Mucosa of descending colon (tissue), 3 donors: ENCODE data around the gene RPRD1B. TPM values are rescaled to one million over a fixed set of nuclear protein-coding genes. Genes with fewer than 3 reads are reported as not detected.

ENCODE experiments used
- ATAC-seq: fragments of 200-7000 bp; cut with Tn5 transposase; one replicate; pipeline ENCODE4 v1.9.1; 2020; ENCODE audit warnings: mild to moderate bottlenecking, moderate library complexity
- DNase-seq, 3 donors: peaks; one replicate each; pipeline ENCODE4 v3.0.0-alpha.2; 2020
- H3K36me3 ChIP-seq: fragments of 200-600 bp; one replicate; pipeline ENCODE4 v1.8.0; 2021; ENCODE audit warnings: low read depth, mild to moderate bottlenecking
- H3K4me1 ChIP-seq: fragments of 200-600 bp; one replicate; pipeline ENCODE4 v1.8.0; 2021; ENCODE audit warnings: low read depth, mild to moderate bottlenecking
- H3K4me3 ChIP-seq: fragments of 200-600 bp; one replicate; pipeline ENCODE4 v1.8.0; 2021; ENCODE audit warnings: mild to moderate bottlenecking
- H3K9me3 ChIP-seq: fragments of 200-600 bp; one replicate; pipeline ENCODE4 v1.8.0; 2021; ENCODE audit warnings: mild to moderate bottlenecking
- intact Hi-C, 2 donors: fragments of 100-400 bp; cut with DNase I in 1 of 2; cut with micrococcal nuclease in 1 of 2; formaldehyde crosslinking; loops; one replicate each; pipeline versions ENCODE4 v1.11.0 to v1.11.1; 2022; cut with DNase I, micrococcal nuclease
- total RNA-seq, 3 donors: library from RNA; stranded (reverse); fragmentation: NEBNext Ultra II Directional in 2 of 3; extraction: Animal tissue kit (Norgen Biotek cat#: 25700) in 2 of 3; gene quantifications; one replicate each; pipeline versions ENCODE4 v1.2.1 to v1.2.4, GENCODE V29; 2021 to 2023
- TF ChIP-seq, protein P1 (sequence below): fragments of 200-600 bp; IDR thresholded peaks from one replicate; pipeline ENCODE4 v1.8.0; 2022; ENCODE audit warnings: antibody characterized with exemption, mild to moderate bottlenecking
- donor health status: DM: no; HTN: no; CAD: no; lungs with moderate emphysema.
- donor health status: DM: no; HTN: no; CAD: no.
- donor health status: DM: no; HTN: yes; CAD: no.

Gene RPRD1B
- total RNA-seq, 3 donors from 2014 or later, result 28.2 to 36.3 (median 32.9) TPM

DNA sequence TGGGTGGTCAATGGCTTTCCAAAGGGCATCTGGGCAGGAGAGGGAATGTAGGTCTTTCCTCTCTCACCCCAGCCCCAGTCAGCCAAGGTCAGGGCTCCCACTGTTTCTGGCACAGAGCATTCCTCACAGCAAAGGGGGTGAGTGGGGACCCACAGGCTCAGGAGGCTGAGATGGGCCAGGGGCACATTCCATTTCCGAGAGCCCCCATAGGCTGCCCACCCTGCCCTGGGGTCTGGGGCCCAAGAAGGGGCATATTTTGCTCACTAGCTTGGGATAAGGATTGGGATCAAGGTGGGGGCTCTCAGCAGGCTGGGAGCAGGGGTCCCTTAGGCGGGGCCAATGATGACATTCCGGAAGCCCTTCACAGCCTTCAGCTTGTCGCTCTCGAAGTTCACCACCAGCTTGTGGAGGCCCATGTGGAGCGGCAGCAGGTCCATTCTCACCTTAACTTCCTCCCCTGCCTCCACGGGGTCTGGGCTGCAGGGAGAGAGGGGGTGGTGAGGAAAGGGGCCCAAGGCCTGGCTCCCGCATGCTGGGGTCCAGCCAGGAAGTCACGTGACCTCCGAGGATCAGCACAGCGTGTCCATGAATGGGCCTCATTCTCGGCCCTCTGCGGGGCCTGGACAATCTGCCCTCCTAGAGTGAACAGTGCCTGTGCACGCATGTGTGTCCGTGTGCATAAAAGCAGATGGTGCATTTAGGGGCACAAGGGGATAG is 96.5 kb downstream of the RPRD1B start:
- intact Hi-C loops, result no loop called here
- DNase-seq, result peak in 1 of 3 donors; percentile 41
- ATAC-seq, result no peak

DNA sequence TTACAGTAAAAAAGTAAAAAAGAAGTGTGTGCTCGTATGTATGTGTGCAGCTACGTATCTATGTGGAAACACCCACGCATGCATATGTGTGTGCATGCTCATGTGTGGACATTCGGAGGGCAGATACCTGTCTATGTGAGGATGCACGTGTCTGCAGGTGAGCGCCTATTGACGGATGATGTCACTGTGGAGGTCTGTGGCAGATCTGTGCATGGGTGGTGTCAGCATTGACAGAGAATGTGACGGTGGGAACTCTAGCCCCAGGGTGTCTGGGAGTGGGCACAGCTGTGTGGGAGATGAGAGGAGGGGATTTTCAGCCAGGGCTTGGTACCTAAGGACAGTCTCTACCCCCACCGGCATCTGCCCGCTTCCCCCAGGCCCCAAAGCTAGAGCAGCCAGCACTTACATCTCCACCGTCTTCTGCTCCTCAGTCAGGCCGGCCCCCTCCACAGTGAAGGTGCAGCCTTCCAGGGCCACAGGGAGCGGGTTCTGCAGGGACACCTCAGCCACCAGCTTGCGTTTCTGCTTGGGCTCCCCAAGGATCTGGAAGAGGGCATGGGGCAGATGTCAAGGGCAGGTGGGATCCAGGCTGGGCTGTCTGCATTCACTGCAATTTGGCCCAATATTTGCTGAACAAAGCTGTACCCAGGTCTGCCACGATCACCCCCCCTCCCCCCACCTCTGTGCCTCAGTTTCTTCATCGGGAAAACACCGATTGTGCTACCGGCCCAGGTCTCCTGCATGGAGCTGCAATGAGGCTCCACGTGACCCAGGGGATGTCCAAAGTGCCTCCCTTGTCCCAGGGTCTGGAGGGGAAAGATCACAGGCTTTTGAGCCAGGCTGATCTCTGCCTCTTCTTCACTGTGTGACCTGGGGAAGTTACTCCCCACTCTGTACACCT is 97.4 kb downstream of the RPRD1B start:
- Histone ChIP-seq H3K4me1 (peaks cover 5% of the 10 kb centered on the region), H3K36me3 (no peaks in the 10 kb centered on the region), H3K4me3 (no peak overlapping the region), H3K9me3 (no peaks in the 10 kb centered on the region)
- intact Hi-C loops, result no loop called here
- TF ChIP-seq, protein P1, sequence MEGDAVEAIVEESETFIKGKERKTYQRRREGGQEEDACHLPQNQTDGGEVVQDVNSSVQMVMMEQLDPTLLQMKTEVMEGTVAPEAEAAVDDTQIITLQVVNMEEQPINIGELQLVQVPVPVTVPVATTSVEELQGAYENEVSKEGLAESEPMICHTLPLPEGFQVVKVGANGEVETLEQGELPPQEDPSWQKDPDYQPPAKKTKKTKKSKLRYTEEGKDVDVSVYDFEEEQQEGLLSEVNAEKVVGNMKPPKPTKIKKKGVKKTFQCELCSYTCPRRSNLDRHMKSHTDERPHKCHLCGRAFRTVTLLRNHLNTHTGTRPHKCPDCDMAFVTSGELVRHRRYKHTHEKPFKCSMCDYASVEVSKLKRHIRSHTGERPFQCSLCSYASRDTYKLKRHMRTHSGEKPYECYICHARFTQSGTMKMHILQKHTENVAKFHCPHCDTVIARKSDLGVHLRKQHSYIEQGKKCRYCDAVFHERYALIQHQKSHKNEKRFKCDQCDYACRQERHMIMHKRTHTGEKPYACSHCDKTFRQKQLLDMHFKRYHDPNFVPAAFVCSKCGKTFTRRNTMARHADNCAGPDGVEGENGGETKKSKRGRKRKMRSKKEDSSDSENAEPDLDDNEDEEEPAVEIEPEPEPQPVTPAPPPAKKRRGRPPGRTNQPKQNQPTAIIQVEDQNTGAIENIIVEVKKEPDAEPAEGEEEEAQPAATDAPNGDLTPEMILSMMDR, result no peak
- DNase-seq (peak in 1 of 3 donors; percentile 17), ATAC-seq (no peak)

More for the DNA sequence above, 96.5 kb downstream of the RPRD1B start:
- Histone ChIP-seq H3K4me1 (peaks cover 5% of the 10 kb centered on the region), H3K9me3 (no peaks in the 10 kb centered on the region), H3K36me3 (no peaks in the 10 kb centered on the region), H3K4me3 (no peak overlapping the region)
- TF ChIP-seq, protein P1, result no peak

DNA sequence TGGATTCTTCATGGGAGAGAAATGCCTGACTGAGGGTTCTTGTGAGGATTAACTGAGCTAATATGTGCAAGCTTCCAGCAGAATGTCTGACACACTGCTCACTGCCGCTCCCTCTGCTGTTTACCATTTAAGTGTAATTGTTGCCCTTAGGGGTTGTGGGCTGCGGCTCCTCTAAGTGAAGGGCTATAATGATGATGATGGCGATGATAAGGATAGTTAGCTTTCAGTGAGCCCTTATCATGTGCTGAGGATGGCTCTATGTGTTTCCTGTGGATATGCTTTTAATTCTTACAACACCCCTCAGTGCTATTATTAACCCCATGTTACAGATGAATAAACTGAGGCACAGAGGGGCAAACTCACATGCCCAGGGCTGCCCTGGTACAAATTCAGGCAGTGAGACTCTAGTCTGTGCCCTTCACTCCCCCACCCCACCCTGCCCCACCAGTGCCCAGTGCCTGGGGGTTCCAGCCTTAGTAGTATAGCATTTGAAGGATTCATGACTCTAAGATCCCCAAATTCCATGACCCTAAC is 98.1 kb downstream of the RPRD1B start:
- ATAC-seq (no peak), DNase-seq (no peak)
- no peak overlapping the region for H3K4me3 ChIP-seq
- H3K4me1 ChIP-seq, result peaks cover 5% of the 10 kb centered on the region
- TF ChIP-seq, protein P1, result no peak
- H3K9me3 ChIP-seq, result no peaks in the 10 kb centered on the region
- no peaks in the 10 kb centered on the region for H3K36me3 ChIP-seq
- intact Hi-C loops, result no loop called here

DNA sequence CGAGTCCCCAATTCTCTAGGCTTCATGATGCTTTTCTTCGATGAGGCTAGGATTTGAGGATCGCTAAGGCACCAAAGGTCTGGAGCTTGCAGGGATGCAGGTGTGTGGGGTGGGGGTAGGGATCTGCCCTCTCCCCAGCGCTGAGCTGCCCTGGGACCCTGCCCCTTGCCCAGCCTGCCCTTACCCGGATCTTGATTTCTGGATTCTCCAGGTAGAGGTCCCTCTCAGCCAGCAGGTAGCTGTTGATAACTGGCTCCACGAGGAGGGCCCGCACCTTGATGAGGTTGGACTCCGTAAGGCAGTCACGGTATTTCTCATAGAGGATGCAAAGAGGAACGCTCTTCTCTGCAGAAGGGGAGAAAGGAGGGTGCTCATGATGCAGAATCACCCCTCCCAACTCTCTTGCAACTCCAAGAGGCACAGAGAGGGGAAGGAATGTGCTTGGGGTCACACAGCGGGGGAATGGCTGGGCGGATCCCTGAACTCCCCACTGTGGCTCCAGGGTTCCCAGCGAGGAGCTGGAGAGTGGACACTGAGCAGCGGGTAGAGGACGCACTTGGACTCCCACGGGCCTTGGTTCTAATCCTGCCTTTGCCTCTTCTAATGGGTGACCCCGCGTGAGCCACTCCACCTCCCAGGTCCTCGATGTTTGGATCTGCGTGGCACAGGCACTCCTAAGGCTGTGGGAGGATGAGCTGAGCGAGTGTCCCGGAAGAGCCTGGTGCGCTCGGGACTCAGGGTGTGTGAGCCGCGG is 98.8 kb downstream of the RPRD1B start:
- TF ChIP-seq, protein P1, result no peak
- intact Hi-C loops, result no loop called here
- H3K36me3 ChIP-seq, result no peaks in the 10 kb centered on the region
- H3K4me1 ChIP-seq, result peaks cover 2% of the 10 kb centered on the region
- no peak for ATAC-seq
- H3K9me3 ChIP-seq, result no peaks in the 10 kb centered on the region
- H3K4me3 ChIP-seq, result no peak overlapping the region
- DNase-seq, result no peak

DNA sequence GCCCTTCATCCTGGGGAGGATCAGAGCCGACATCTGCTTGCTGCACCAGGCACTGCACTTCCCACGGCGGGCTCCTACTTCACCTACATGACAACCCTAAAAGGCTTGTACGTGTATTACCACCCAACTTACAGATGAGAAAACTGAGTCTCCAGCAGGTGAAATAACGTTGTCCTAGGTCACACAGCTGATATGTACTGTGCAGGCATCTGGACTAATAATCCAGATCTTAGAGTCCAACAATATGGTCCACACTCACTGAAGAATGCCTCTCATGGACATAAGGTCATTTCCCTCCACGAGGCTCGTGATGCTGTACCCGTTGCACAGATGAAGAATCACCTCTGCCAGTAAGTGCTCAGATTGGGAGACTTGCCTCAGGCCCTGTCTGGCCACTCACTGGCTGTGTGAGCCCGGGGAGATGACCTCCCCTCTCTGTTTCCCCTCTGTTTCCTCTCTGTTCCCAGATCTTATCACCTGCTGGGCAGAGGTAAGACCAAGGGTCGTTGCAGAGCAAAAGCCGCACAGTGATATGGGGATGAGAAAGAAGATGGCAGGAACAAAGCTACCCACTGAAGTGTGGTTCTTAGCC is 99.5 kb downstream of the RPRD1B start:
- no peak overlapping the region for H3K4me3 ChIP-seq
- TF ChIP-seq, protein P1, result no peak
- H3K36me3 ChIP-seq, result no peaks in the 10 kb centered on the region
- DNase-seq (peak in 1 of 3 donors; percentile 32), ATAC-seq (no peak)
- H3K9me3 ChIP-seq, result no peaks in the 10 kb centered on the region
- intact Hi-C loops, result no loop called here
- no peaks in the 10 kb centered on the region for H3K4me1 ChIP-seq
